ENCODE results near the gene ARHGEF11. TPM values are rescaled to one million over a fixed set of nuclear protein-coding genes. Genes with fewer than 3 reads are reported as not detected.
A peak's percentile ranks its signal among the peaks of the same experiment; 100 is the strongest.

Gene ARHGEF11
- total RNA-seq, 1 experiment from 2014 or later, result 41.1 TPM

DNA sequence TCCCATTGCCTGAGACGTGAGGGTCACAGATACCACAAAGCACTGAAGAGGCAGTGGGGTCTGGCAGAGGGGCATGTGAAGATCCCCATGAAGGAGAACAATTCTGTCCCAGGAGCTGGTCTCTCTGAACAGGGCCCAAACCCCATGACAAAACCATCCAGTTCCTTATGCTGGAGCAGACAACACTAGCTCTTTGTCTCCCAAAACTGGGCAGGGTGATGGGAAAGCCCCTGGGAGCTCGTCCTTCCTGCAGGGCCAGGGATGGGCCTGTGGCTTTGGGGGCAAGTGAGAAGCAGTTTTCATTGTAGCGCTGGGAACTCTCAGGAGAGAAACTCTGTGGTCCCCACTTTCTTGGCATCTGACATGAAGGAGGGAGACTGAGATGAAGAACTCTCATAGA is 45.2 kb upstream of the ARHGEF11 start:
- H3K4me1 Mint-ChIP-seq, result peaks cover 24 to 31% of the 10 kb centered on the region in 2 experiments
- no peak overlapping the region for H2BK12ac ChIP-seq (ENCODE audit: insufficient read length, low read depth, low read length)
- H3K27me3 Mint-ChIP-seq (ENCODE audit: low read depth), result no peaks in the 10 kb centered on the region
- no peak overlapping the region for H2AFZ ChIP-seq (ENCODE audit: low read length)
- no peak overlapping the region for H3K9ac ChIP-seq (ENCODE audit: extremely low read depth, insufficient read length, low read length)
- DNase-seq, result peak; percentile 20
- H3K23ac ChIP-seq (ENCODE audit: insufficient read length, low read depth, low read length), result no peak overlapping the region
- H3K4me1 ChIP-seq (ENCODE audit: insufficient read depth, low read length), result peaks cover 2% of the 10 kb centered on the region; the same call in 1 of the 2 replicates
- H3K27me3 ChIP-seq (ENCODE audit: insufficient read depth, low read length), result no peaks in the 10 kb centered on the region
- H4K8ac ChIP-seq (replicated peaks; ENCODE audit: insufficient read length, low read depth, low read length), result no peak overlapping the region
- H3K27ac Mint-ChIP-seq, result peak overlapping the region in 1 of 3 experiments; percentile 39; a peak in 2 of 7 replicates
- H3K23me2 ChIP-seq (ENCODE audit: insufficient read length, low read depth, low read length, poor library complexity, severe bottlenecking), result no peaks in the 10 kb centered on the region
- no peaks in the 10 kb centered on the region for H4K20me1 ChIP-seq (ENCODE audit: control insufficient read depth, insufficient read depth, insufficient read length)
- no peaks in the 10 kb centered on the region for H3K9me3 ChIP-seq (ENCODE audit: control insufficient read depth, low read depth, low read length)
- no peak overlapping the region for H2AK5ac ChIP-seq (ENCODE audit: insufficient read length, low read length)
- H4K91ac ChIP-seq (ENCODE audit: insufficient read length, low read depth, low read length), result no peak overlapping the region
- no peak overlapping the region; a peak in 1 of 5 replicates for H3K4me3 Mint-ChIP-seq
- no peak overlapping the region for H3K14ac ChIP-seq (ENCODE audit: insufficient read depth, low read length)
- TF ChIP-seq, protein P1, sequence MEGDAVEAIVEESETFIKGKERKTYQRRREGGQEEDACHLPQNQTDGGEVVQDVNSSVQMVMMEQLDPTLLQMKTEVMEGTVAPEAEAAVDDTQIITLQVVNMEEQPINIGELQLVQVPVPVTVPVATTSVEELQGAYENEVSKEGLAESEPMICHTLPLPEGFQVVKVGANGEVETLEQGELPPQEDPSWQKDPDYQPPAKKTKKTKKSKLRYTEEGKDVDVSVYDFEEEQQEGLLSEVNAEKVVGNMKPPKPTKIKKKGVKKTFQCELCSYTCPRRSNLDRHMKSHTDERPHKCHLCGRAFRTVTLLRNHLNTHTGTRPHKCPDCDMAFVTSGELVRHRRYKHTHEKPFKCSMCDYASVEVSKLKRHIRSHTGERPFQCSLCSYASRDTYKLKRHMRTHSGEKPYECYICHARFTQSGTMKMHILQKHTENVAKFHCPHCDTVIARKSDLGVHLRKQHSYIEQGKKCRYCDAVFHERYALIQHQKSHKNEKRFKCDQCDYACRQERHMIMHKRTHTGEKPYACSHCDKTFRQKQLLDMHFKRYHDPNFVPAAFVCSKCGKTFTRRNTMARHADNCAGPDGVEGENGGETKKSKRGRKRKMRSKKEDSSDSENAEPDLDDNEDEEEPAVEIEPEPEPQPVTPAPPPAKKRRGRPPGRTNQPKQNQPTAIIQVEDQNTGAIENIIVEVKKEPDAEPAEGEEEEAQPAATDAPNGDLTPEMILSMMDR (conservative IDR thresholded peaks at IDR 0.05), result no peak
- H2BK120ac ChIP-seq (ENCODE audit: low read depth, low read length, poor library complexity, severe bottlenecking), result no peak overlapping the region
- H2BK15ac ChIP-seq (ENCODE audit: low read depth, low read length), result no peak overlapping the region
- H3K56ac ChIP-seq (ENCODE audit: insufficient read length, low read depth, low read length), result no peak overlapping the region
- H3K79me1 ChIP-seq (ENCODE audit: insufficient read depth, low read depth, low read length, poor library complexity, severe bottlenecking), result no peaks in the 10 kb centered on the region
- no peak overlapping the region for H2BK5ac ChIP-seq (ENCODE audit: insufficient read length, low read length)
- H3T11ph ChIP-seq (ENCODE audit: low read length), result no peak overlapping the region
- H3K4me2 ChIP-seq (ENCODE audit: insufficient read depth, insufficient read length, low read length), result no peak overlapping the region
- no peak overlapping the region for H3K18ac ChIP-seq (ENCODE audit: insufficient read length, low read depth, low read length)
- H4K5ac ChIP-seq (ENCODE audit: insufficient read length, low read depth, low read length), result no peak overlapping the region
- no peaks in the 10 kb centered on the region; a peak in 1 of 7 replicates for H3K36me3 Mint-ChIP-seq (ENCODE audit: insufficient read depth in 1 of 3, low read depth in 3 of 3)
- no peaks in the 10 kb centered on the region for H3K79me2 ChIP-seq (ENCODE audit: insufficient read depth, low read length)
- no peak overlapping the region for H2BK20ac ChIP-seq (ENCODE audit: low read depth, low read length, poor library complexity, severe bottlenecking)
- H3K9me3 Mint-ChIP-seq, result no peaks in the 10 kb centered on the region
- no peak overlapping the region for H3K4ac ChIP-seq (ENCODE audit: low read depth, low read length)
- no CpG with 5 or more reads among the region's 3 CpGs for WGBS (ENCODE audit: extremely low coverage, insufficient read length, low lambda C conversion rate)
- H3K27ac ChIP-seq (ENCODE audit: insufficient read length, low read depth, low read length), result no peak overlapping the region

Data from H9 (cell line).